ENCODE results near the gene TADA2B. TPM values are rescaled to one million over a fixed set of nuclear protein-coding genes. Genes with fewer than 3 reads are reported as not detected.

The TADA2B gene
- total RNA-seq, 1 experiment from 2014 or later: 11.8 TPM

Other genes starting within 250 kb of the TADA2B start
- 47.1 and 50.6 TPM in 2 replicates for gene TBC1D14, start 133.5 kb upstream of the TADA2B start, total RNA-seq (2014; rRNA removed; shearing (Covaris generic))
- 71.0 and 75.6 TPM in 2 replicates for gene GRPEL1, start 24.7 kb downstream of the TADA2B start, total RNA-seq (2014; rRNA removed; shearing (Covaris generic))
- gene SORCS2, start 149.2 kb downstream of the TADA2B start, total RNA-seq (2014; rRNA removed; shearing (Covaris generic)): 1.6 and 5.4 TPM in 2 replicates